ENCODE results near the gene PSMB7.
"Not testable (repeated sequence)": the region's sequence is repeated elsewhere in the genome, so short reads cannot be mapped to it uniquely, and the experiment has no call there.

Gene PSMB7

GRCh38 chr9:124425733-124426132 is 10.5 kb upstream of the PSMB7 start:
- not testable (repeated sequence) for H3K9ac ChIP-seq (ENCODE audit: low read depth, low read length); H3K36me3 ChIP-seq (ENCODE audit: insufficient read depth, low read length); H3K4me1 ChIP-seq (ENCODE audit: insufficient read depth, low read length); H3K27me3 ChIP-seq (ENCODE audit: insufficient read depth, low read length); H3K9me3 ChIP-seq (ENCODE audit: insufficient read depth, low read depth, low read length); H3K4me3 ChIP-seq (ENCODE audit: low read length); H3K27ac ChIP-seq (ENCODE audit: low read depth, low read length)
- WGBS: no CpG with 5 or more reads among the region's 12 CpGs

GRCh38 chr9:124423591-124423990 is 8.3 kb upstream of the PSMB7 start:
- no peaks in the 10 kb centered on the region for H3K9me3 ChIP-seq (ENCODE audit: insufficient read depth, low read depth, low read length)
- H3K4me3 ChIP-seq (ENCODE audit: low read length): no peak overlapping the region
- H3K9ac ChIP-seq (ENCODE audit: low read depth, low read length): no peak overlapping the region
- WGBS: 75% methylated on average over 11 of the region's 11 CpGs
- no peaks in the 10 kb centered on the region; the same call in 1 of the 2 replicates for H3K27me3 ChIP-seq (ENCODE audit: insufficient read depth, low read length)
- no peak overlapping the region for H3K27ac ChIP-seq (ENCODE audit: low read depth, low read length)
- no peaks in the 10 kb centered on the region for H3K36me3 ChIP-seq (ENCODE audit: insufficient read depth, low read length)
- no peaks in the 10 kb centered on the region for H3K4me1 ChIP-seq (ENCODE audit: insufficient read depth, low read length)

- no peaks in the 10 kb centered on the region for H3K9me3 ChIP-seq (ENCODE audit: insufficient read depth, low read depth, low read length)
- no peaks in the 10 kb centered on the region; the same call in 1 of the 2 replicates for H3K27me3 ChIP-seq (ENCODE audit: insufficient read depth, low read length)
- H3K9ac ChIP-seq (ENCODE audit: low read depth, low read length): no peak overlapping the region
- WGBS: 95% methylated on average over 5 of the region's 5 CpGs
- no peak overlapping the region for H3K4me3 ChIP-seq (ENCODE audit: low read length)
- H3K36me3 ChIP-seq (ENCODE audit: insufficient read depth, low read length): no peaks in the 10 kb centered on the region
- H3K4me1 ChIP-seq (ENCODE audit: insufficient read depth, low read length): no peaks in the 10 kb centered on the region
- H3K27ac ChIP-seq (ENCODE audit: low read depth, low read length): no peak overlapping the region
Observed at GRCh38 chr9:124423155-124423554, 7.9 kb upstream of the PSMB7 start.

- Histone ChIP-seq H3K4me3 (ENCODE audit: low read length) (no peak overlapping the region), H3K4me1 (ENCODE audit: insufficient read depth, low read length) (no peaks in the 10 kb centered on the region), H3K27me3 (ENCODE audit: insufficient read depth, low read length) (no peaks in the 10 kb centered on the region; the same call in 1 of the 2 replicates), H3K27ac (ENCODE audit: low read depth, low read length) (no peak overlapping the region), H3K36me3 (ENCODE audit: insufficient read depth, low read length) (no peaks in the 10 kb centered on the region), H3K9ac (ENCODE audit: low read depth, low read length) (no peak overlapping the region), H3K9me3 (ENCODE audit: insufficient read depth, low read depth, low read length) (no peaks in the 10 kb centered on the region)
- WGBS: 90% methylated on average over 7 of the region's 7 CpGs
Observed at GRCh38 chr9:124420991-124421543, 5.8 kb upstream of the PSMB7 start.

GRCh38 chr9:124419832-124420489 is 4.7 kb upstream of the PSMB7 start:
- no peaks in the 10 kb centered on the region; the same call in 1 of the 2 replicates for H3K27me3 ChIP-seq (ENCODE audit: insufficient read depth, low read length)
- 84% methylated on average over 6 of the region's 6 CpGs for WGBS
- no peak overlapping the region for H3K4me3 ChIP-seq (ENCODE audit: low read length)
- H3K9me3 ChIP-seq (ENCODE audit: insufficient read depth, low read depth, low read length): no peaks in the 10 kb centered on the region
- H3K27ac ChIP-seq (ENCODE audit: low read depth, low read length): no peak overlapping the region
- no peak overlapping the region for H3K9ac ChIP-seq (ENCODE audit: low read depth, low read length)
- no peaks in the 10 kb centered on the region for H3K36me3 ChIP-seq (ENCODE audit: insufficient read depth, low read length)
- H3K4me1 ChIP-seq (ENCODE audit: insufficient read depth, low read length): no peaks in the 10 kb centered on the region

GRCh38 chr9:124415852-124416484 is 726 bp upstream of the PSMB7 start:
- WGBS: 83% methylated on average over 17 of the region's 17 CpGs
- Histone ChIP-seq H3K4me1 (ENCODE audit: insufficient read depth, low read length) (peaks cover 7% of the 10 kb centered on the region), H3K36me3 (ENCODE audit: insufficient read depth, low read length) (peaks cover 34% of the 10 kb centered on the region), H3K9ac (ENCODE audit: low read depth, low read length) (no peak overlapping the region), H3K27ac (ENCODE audit: low read depth, low read length) (no peak overlapping the region), H3K4me3 (ENCODE audit: low read length) (no peak overlapping the region), H3K27me3 (ENCODE audit: insufficient read depth, low read length) (no peaks in the 10 kb centered on the region), H3K9me3 (ENCODE audit: insufficient read depth, low read depth, low read length) (no peaks in the 10 kb centered on the region)

- H3K4me1 ChIP-seq (ENCODE audit: insufficient read depth, low read length): peaks cover 7% of the 10 kb centered on the region
- H3K4me3 ChIP-seq (ENCODE audit: low read length): peak overlapping the region; percentile 99
- peaks cover 47% of the 10 kb centered on the region for H3K36me3 ChIP-seq (ENCODE audit: insufficient read depth, low read length)
- WGBS: 13% methylated on average over 13 of the region's 13 CpGs
- H3K9ac ChIP-seq (ENCODE audit: low read depth, low read length): peak overlapping the region; percentile 97
- no peaks in the 10 kb centered on the region for H3K9me3 ChIP-seq (ENCODE audit: insufficient read depth, low read depth, low read length)
- H3K27ac ChIP-seq (ENCODE audit: low read depth, low read length): peak overlapping the region; percentile 74
- H3K27me3 ChIP-seq (ENCODE audit: insufficient read depth, low read length): no peaks in the 10 kb centered on the region
Observed at GRCh38 chr9:124414612-124415011, 630 bp downstream of the PSMB7 start.

DNA sequence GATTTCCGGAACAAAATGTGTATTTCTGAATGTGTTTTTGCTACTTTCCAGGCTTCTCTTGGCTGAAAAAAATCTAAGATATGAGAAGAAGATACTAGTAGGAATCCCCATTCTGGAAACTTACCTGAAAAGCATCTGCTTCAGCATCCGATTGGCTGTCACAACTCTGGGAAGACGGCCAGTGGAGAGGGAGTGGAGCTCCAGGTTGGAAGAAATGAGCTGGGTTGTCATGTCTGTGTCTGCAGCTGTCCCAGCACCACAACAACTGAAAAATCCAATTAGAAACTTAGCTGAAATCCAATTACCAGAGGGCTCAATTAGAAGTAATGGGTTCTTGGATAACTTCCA is 3.0 kb downstream of the PSMB7 start:
- Histone ChIP-seq H3K27me3 (ENCODE audit: insufficient read depth, low read length) (no peaks in the 10 kb centered on the region), H3K9ac (ENCODE audit: low read depth, low read length) (no peak overlapping the region), H3K4me1 (ENCODE audit: insufficient read depth, low read length) (peaks cover 7% of the 10 kb centered on the region), H3K36me3 (ENCODE audit: insufficient read depth, low read length) (peaks cover 71% of the 10 kb centered on the region), H3K9me3 (ENCODE audit: insufficient read depth, low read depth, low read length) (no peaks in the 10 kb centered on the region), H3K4me3 (ENCODE audit: low read length) (no peak overlapping the region), H3K27ac (ENCODE audit: low read depth, low read length) (no peak overlapping the region)
- 95% methylated on average over 3 of the region's 3 CpGs for WGBS

DNA sequence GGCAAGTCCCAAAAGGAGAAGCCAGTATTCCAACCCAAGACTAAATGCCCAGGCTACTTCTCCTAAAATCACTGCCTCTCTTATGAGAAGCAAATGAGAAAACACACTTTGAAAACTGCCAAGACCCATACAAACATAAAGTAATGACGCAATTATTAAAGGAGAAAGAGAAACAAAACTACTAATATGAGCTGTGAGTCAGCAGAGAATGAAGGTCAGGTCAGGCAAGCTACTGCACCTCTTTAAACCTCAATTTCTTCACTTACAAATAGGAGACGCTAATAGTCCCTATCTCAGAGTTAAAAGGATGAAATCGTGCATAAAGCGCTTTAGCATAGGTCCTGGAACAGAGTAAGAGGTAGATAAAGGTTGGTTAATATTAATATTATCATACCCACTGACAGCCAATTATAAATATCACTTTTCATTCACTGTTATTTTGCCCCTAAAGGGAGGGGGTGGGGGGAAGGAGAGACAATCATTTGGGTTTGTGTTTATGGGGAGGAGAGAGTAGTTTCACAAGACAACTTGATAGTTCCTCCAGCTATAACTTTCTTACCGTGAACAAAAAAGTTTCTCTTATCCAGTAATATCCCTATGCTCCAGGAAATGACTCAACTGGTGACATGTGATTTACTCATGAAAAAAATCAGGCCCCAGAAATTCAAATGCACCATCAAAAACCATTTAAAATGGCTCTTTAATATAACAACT is 3.6 kb downstream of the PSMB7 start:
- Histone ChIP-seq H3K4me3 (ENCODE audit: low read length) (no peak overlapping the region), H3K9me3 (ENCODE audit: insufficient read depth, low read depth, low read length) (no peaks in the 10 kb centered on the region), H3K27ac (ENCODE audit: low read depth, low read length) (no peak overlapping the region), H3K4me1 (ENCODE audit: insufficient read depth, low read length) (peaks cover 7% of the 10 kb centered on the region), H3K36me3 (ENCODE audit: insufficient read depth, low read length) (peaks cover 76% of the 10 kb centered on the region), H3K9ac (ENCODE audit: low read depth, low read length) (no peak overlapping the region), H3K27me3 (ENCODE audit: insufficient read depth, low read length) (no peaks in the 10 kb centered on the region)
- 82% methylated on average over 3 of the region's 5 CpGs for WGBS

DNA sequence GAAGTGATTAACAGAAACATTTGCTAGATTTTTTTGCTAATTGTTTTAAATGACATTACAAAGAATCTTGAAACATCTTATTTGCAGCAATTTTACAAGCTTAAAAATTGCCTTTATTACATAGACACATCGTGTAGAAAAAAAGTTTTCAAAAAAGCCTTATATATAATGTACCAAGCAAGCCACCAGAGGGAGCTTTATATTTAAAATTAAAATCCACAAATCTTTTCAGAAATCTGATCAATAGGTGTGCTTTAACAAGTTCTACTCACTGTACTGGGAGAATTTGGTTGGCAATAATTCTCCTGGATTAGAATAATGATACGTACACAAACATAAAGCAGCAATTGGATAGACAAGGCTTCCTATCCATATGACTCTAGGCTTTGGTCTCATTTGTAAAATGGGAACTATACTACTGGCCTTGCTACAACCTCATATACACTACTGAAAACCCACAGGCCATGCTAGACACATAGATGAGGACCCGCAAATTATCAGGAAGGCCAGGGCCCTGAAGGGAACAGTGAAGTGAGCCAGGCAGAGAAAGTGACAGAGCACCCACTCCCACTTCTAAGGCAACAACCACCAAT is 4.8 kb downstream of the PSMB7 start:
- Histone ChIP-seq H3K27ac (ENCODE audit: low read depth, low read length) (no peak overlapping the region), H3K9me3 (ENCODE audit: insufficient read depth, low read depth, low read length) (no peaks in the 10 kb centered on the region), H3K36me3 (ENCODE audit: insufficient read depth, low read length) (peaks cover 87% of the 10 kb centered on the region), H3K27me3 (ENCODE audit: insufficient read depth, low read length) (no peaks in the 10 kb centered on the region), H3K9ac (ENCODE audit: low read depth, low read length) (no peak overlapping the region), H3K4me3 (ENCODE audit: low read length) (no peak overlapping the region), H3K4me1 (ENCODE audit: insufficient read depth, low read length) (peaks cover 7% of the 10 kb centered on the region)
- 94% methylated on average over 3 of the region's 3 CpGs for WGBS

DNA sequence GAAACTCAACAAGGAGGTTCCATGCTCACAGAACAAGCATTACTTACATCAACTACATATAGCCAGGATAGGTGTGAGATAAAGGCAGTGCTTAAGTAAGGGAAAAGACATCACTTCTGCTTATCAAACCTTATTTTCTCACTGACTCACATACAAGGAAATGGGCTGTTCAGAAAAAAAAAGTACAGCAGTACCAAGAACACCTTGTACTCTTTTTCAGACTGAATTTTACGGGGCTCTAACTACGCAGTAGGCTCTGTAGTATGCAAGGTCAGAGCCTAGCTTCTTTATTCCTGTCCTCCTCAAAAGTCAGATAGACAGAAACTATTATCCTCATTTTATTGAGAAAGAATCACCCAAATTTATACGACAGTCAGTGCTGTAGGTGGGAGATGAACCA is 5.8 kb downstream of the PSMB7 start:
- 96% methylated on average over 3 of the region's 3 CpGs for WGBS

More for the DNA sequence above, 5.8 kb downstream of the PSMB7 start:
- Histone ChIP-seq H3K36me3 (ENCODE audit: insufficient read depth, low read length) (peaks cover 97% of the 10 kb centered on the region), H3K9ac (ENCODE audit: low read depth, low read length) (no peak overlapping the region), H3K4me3 (ENCODE audit: low read length) (no peak overlapping the region), H3K9me3 (ENCODE audit: insufficient read depth, low read depth, low read length) (no peaks in the 10 kb centered on the region), H3K27me3 (ENCODE audit: insufficient read depth, low read length) (no peaks in the 10 kb centered on the region), H3K27ac (ENCODE audit: low read depth, low read length) (no peak overlapping the region), H3K4me1 (ENCODE audit: insufficient read depth, low read length) (peaks cover 5% of the 10 kb centered on the region)
